Uterus (tissue), 2 donors: ENCODE measurements around the gene ZEB1.

Experiments used
- POLR2A ChIP-seq, 2 donors: fragments of 450-650 bp; IDR thresholded peaks; one replicate each; pipeline ENCODE4 v1.6.1; 2016; ENCODE audit warnings: antibody characterized with exemption in 2 of 2, mild to moderate bottlenecking in 1 of 2, moderate library complexity in 1 of 2
- TF ChIP-seq, protein P1 (sequence below), 4 experiments: fragments of 200-600 bp in 2 of 4; fragments of 450-650 bp in 2 of 4; sonication (generic) in 2 of 4; IDR thresholded peaks; one replicate each; pipeline ENCODE4 v1.5.1; 2016 to 2019; ENCODE audit warnings: antibody characterized with exemption in 4 of 4, mild to moderate bottlenecking in 2 of 4, moderate library complexity in 1 of 4

DNA sequence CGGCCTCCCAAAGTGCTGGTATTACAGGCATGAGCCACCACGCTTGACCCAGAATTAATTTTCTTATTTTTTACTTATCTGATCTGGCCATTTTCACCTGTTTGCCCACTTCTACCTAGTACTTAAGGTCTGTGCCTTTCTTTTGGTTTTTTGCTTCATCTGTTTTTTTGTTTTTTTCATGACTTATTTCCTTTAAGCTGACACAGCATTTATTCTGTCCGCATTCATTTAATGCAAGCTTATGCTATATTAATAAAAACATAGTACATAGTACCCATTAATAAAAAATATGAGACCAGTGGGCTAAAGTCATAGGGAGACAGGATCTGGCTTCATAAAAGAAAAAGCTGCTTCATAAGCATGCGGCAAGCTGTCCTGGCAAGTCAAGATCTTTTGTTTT is 205.4 kb downstream of the ZEB1 start:
- no peak for TF ChIP-seq POLR2A (IDR thresholded peaks at IDR 0.05)
- TF ChIP-seq, protein P1, sequence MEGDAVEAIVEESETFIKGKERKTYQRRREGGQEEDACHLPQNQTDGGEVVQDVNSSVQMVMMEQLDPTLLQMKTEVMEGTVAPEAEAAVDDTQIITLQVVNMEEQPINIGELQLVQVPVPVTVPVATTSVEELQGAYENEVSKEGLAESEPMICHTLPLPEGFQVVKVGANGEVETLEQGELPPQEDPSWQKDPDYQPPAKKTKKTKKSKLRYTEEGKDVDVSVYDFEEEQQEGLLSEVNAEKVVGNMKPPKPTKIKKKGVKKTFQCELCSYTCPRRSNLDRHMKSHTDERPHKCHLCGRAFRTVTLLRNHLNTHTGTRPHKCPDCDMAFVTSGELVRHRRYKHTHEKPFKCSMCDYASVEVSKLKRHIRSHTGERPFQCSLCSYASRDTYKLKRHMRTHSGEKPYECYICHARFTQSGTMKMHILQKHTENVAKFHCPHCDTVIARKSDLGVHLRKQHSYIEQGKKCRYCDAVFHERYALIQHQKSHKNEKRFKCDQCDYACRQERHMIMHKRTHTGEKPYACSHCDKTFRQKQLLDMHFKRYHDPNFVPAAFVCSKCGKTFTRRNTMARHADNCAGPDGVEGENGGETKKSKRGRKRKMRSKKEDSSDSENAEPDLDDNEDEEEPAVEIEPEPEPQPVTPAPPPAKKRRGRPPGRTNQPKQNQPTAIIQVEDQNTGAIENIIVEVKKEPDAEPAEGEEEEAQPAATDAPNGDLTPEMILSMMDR (IDR thresholded peaks at IDR 0.05) = no peak
